ENCODE measurements around the gene SLCO3A1.

Gene SLCO3A1

GRCh38 chr15:92184142-92184541, 330.6 kb downstream of the SLCO3A1 start:
- Histone ChIP-seq H3K4me2 (ENCODE audit: low read length) (no peak overlapping the region), H3K27ac (no peak overlapping the region), H3K36me3 (ENCODE audit: control insufficient read depth, insufficient read depth, low read length) (no peaks in the 10 kb centered on the region), H2AFZ (no peak overlapping the region), H3K79me2 (no peaks in the 10 kb centered on the region), H3K4me3 (ENCODE audit: low read depth, low read length) (no peak overlapping the region), H3K27me3 (ENCODE audit: control insufficient read depth, insufficient read depth, low read length) (no peaks in the 10 kb centered on the region), H3K4me1 (peaks cover 30% of the 10 kb centered on the region), H3K9me3 (ENCODE audit: control insufficient read depth, low read length) (no peaks in the 10 kb centered on the region), H3K9ac (no peak overlapping the region)
- TF ChIP-seq, protein P1, sequence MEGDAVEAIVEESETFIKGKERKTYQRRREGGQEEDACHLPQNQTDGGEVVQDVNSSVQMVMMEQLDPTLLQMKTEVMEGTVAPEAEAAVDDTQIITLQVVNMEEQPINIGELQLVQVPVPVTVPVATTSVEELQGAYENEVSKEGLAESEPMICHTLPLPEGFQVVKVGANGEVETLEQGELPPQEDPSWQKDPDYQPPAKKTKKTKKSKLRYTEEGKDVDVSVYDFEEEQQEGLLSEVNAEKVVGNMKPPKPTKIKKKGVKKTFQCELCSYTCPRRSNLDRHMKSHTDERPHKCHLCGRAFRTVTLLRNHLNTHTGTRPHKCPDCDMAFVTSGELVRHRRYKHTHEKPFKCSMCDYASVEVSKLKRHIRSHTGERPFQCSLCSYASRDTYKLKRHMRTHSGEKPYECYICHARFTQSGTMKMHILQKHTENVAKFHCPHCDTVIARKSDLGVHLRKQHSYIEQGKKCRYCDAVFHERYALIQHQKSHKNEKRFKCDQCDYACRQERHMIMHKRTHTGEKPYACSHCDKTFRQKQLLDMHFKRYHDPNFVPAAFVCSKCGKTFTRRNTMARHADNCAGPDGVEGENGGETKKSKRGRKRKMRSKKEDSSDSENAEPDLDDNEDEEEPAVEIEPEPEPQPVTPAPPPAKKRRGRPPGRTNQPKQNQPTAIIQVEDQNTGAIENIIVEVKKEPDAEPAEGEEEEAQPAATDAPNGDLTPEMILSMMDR (IDR thresholded peaks at IDR 0.05) = no peak

GRCh38 chr15:92184679-92185230, 331.2 kb downstream of the SLCO3A1 start:
- Histone ChIP-seq H3K9ac (no peak overlapping the region), H3K36me3 (ENCODE audit: control insufficient read depth, insufficient read depth, low read length) (no peaks in the 10 kb centered on the region), H3K4me2 (ENCODE audit: low read length) (no peak overlapping the region), H3K27me3 (ENCODE audit: control insufficient read depth, insufficient read depth, low read length) (no peaks in the 10 kb centered on the region), H3K79me2 (no peaks in the 10 kb centered on the region), H3K27ac (no peak overlapping the region), H3K4me1 (peaks cover 32% of the 10 kb centered on the region), H3K4me3 (ENCODE audit: low read depth, low read length) (no peak overlapping the region), H2AFZ (no peak overlapping the region), H3K9me3 (ENCODE audit: control insufficient read depth, low read length) (no peaks in the 10 kb centered on the region)
- TF ChIP-seq, protein P1 (IDR thresholded peaks at IDR 0.05) = no peak

DNA sequence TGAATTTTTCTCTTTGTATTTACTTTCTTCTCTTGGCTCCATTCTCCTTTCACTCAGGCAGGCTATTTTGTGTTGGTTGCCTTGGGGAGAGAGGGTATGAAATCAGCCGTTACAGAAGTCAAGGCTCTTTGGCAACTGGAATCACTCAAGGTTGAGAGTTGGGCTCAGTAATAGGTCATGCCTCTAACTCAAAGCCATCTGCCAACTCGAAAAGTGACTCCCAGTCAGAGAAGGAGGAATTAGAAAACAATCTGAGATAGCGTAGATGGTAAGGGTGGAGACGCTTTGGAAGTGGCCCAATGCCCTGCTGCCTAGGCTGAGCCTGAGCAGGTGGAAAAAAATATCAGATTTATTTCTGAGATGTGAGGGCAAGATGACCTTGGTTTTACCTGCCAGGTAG, 334.5 kb downstream of the SLCO3A1 start:
- H3K27ac ChIP-seq = peak overlapping the region; percentile 97
- H3K9me3 ChIP-seq (ENCODE audit: control insufficient read depth, low read length) = no peaks in the 10 kb centered on the region
- no peaks in the 10 kb centered on the region for H3K79me2 ChIP-seq
- H3K4me2 ChIP-seq (ENCODE audit: low read length) = peak overlapping the region; percentile 33
- no peak overlapping the region for H2AFZ ChIP-seq
- H3K27me3 ChIP-seq (ENCODE audit: control insufficient read depth, insufficient read depth, low read length) = no peaks in the 10 kb centered on the region
- TF ChIP-seq, protein P1 (IDR thresholded peaks at IDR 0.05) = no peak
- no peak overlapping the region for H3K4me3 ChIP-seq (ENCODE audit: low read depth, low read length)
- peaks cover 39% of the 10 kb centered on the region for H3K4me1 ChIP-seq
- no peak overlapping the region for H3K9ac ChIP-seq
- H3K36me3 ChIP-seq (ENCODE audit: control insufficient read depth, insufficient read depth, low read length) = no peaks in the 10 kb centered on the region

- Histone ChIP-seq H2AFZ (peak overlapping the region; percentile 44), H3K36me3 (ENCODE audit: control insufficient read depth, insufficient read depth, low read length) (no peaks in the 10 kb centered on the region), H3K4me2 (ENCODE audit: low read length) (no peak overlapping the region), H3K9me3 (ENCODE audit: control insufficient read depth, low read length) (no peaks in the 10 kb centered on the region), H3K27ac (peak overlapping the region; percentile 97), H3K27me3 (ENCODE audit: control insufficient read depth, insufficient read depth, low read length) (no peaks in the 10 kb centered on the region), H3K79me2 (no peaks in the 10 kb centered on the region), H3K4me1 (peaks cover 39% of the 10 kb centered on the region), H3K4me3 (ENCODE audit: low read depth, low read length) (no peak overlapping the region), H3K9ac (no peak overlapping the region)
- TF ChIP-seq, protein P1 (IDR thresholded peaks at IDR 0.05) = no peak
Observed at GRCh38 chr15:92189166-92189565, 335.7 kb downstream of the SLCO3A1 start.

- Histone ChIP-seq H3K27me3 (ENCODE audit: control insufficient read depth, insufficient read depth, low read length) (no peaks in the 10 kb centered on the region), H3K36me3 (ENCODE audit: control insufficient read depth, insufficient read depth, low read length) (no peaks in the 10 kb centered on the region), H3K4me3 (ENCODE audit: low read depth, low read length) (no peak overlapping the region), H2AFZ (no peak overlapping the region), H3K27ac (no peak overlapping the region), H3K4me2 (ENCODE audit: low read length) (no peak overlapping the region), H3K9ac (no peak overlapping the region), H3K4me1 (peaks cover 3% of the 10 kb centered on the region), H3K79me2 (no peaks in the 10 kb centered on the region), H3K9me3 (ENCODE audit: control insufficient read depth, low read length) (no peaks in the 10 kb centered on the region)
- TF ChIP-seq, protein P1 (IDR thresholded peaks at IDR 0.05) = no peak
Observed at GRCh38 chr15:92195241-92195640, 341.7 kb downstream of the SLCO3A1 start.
